ENCODE measurements around the gene AKR1C3. TPM values are rescaled to one million over a fixed set of nuclear protein-coding genes. Genes with fewer than 3 reads are reported as not detected.

Gene AKR1C3
- total and polyA plus RNA-seq, 7 donors = 6.1 to 365 (median 30.5) TPM

- TF ChIP-seq POLR2AphosphoS5 (IDR thresholded peaks at IDR 0.05) (no peak), CTCF (IDR thresholded peaks at IDR 0.05) (no peak), POLR2A (IDR thresholded peaks at IDR 0.05) (no peak), EP300 (IDR thresholded peaks at IDR 0.05) (no peak)
- peaks cover 0 to 2% (median 0%) of the 10 kb centered on the region in 4 donors for H3K9me3 ChIP-seq
Measured at GRCh38 chr10:5147981-5148677, 53.9 kb downstream of the AKR1C3 start.

GRCh38 chr10:5148678-5149032 lies 54.4 kb downstream of the AKR1C3 start:
- WGBS, 2 donors = 38 to 71% methylated on average over 1 of the region's 1 CpG
- no peaks in the 10 kb centered on the region for H3K4me1 ChIP-seq
- no peaks in the 10 kb centered on the region for H3K36me3 ChIP-seq
- no peak overlapping the region for H3K27ac ChIP-seq
- peaks cover 0 to 2% (median 0%) of the 10 kb centered on the region in 4 donors for H3K9me3 ChIP-seq
- no peak for DNase-seq
- no peak for TF ChIP-seq CTCF (IDR thresholded peaks at IDR 0.05)
- TF ChIP-seq POLR2AphosphoS5 (IDR thresholded peaks at IDR 0.05) = no peak
- TF ChIP-seq EP300 (IDR thresholded peaks at IDR 0.05) = no peak
- no peak for TF ChIP-seq POLR2A (IDR thresholded peaks at IDR 0.05)
- H3K27me3 ChIP-seq = no peaks in the 10 kb centered on the region
- H3K4me3 ChIP-seq = no peak overlapping the region
- intact Hi-C loops (cut with DNase I) = no loop called here

More at GRCh38 chr10:5147981-5148677, 53.9 kb downstream of the AKR1C3 start:
- no peak overlapping the region for H3K27ac ChIP-seq
- H3K4me1 ChIP-seq = no peaks in the 10 kb centered on the region
- no peaks in the 10 kb centered on the region for H3K27me3 ChIP-seq
- WGBS, 2 donors = 37 to 61% methylated on average over 3 of the region's 3 CpGs
- no peak overlapping the region for H3K4me3 ChIP-seq
- intact Hi-C loops (cut with DNase I) = no loop called here
- no peaks in the 10 kb centered on the region for H3K36me3 ChIP-seq
- DNase-seq = no peak

DNA sequence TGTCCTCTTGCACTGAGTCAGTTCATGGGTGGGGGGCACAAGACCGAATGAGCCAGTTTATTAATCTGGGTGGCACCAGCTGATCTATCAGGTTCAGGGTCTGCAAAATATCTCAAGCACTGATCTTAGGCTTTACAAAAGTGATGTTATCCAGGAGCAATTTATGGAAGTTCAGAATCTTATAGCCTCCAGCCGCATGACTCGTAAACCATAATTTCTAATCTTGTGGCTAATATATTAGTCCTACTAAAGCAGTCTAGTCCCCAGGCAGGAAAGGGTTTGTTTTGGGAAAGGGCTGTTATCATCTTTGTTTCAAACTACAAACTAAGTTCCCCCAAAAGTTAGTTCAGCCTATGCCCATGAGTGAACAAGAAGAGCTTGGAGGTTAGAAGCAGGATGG lies 56.9 kb downstream of the AKR1C3 start:
- DNase-seq = no peak
- TF ChIP-seq CTCF (IDR thresholded peaks at IDR 0.05) = no peak
- H3K4me3 ChIP-seq = no peak overlapping the region
- H3K4me1 ChIP-seq = no peaks in the 10 kb centered on the region
- H3K9me3 ChIP-seq = peaks cover 0 to 2% (median 0%) of the 10 kb centered on the region in 4 donors
- 96% methylated on average over 3 of the region's 3 CpGs for WGBS, 2 donors
- intact Hi-C loops (cut with DNase I) = no loop called here
- no peak overlapping the region for H3K27ac ChIP-seq
- H3K36me3 ChIP-seq = no peaks in the 10 kb centered on the region
- no peaks in the 10 kb centered on the region for H3K27me3 ChIP-seq

DNA sequence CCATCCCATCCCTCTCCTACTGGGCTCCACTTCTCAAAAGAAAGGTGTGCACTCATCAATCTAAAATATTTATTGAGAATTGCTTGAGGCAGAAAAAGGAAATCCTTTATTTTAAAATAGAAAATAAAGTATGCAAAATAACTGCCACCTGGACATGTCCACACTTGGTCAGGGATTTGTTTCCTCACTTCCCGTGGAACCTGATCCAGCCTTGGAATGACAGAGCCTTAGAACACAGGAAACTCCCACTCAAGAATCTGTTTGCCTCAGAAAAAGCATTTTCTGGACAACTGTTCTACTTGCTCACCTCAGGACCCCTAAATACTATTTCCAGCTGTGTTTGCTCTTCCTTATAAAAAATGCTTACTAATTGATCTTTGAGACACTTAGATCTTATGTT lies 61.7 kb downstream of the AKR1C3 start:
- intact Hi-C loops (cut with DNase I) = no loop called here
- WGBS, 2 donors = 30 to 83% methylated on average over 1 of the region's 1 CpG

More for the DNA sequence above, 61.7 kb downstream of the AKR1C3 start:
- DNase-seq = no peak
- TF ChIP-seq POLR2AphosphoS5 (IDR thresholded peaks at IDR 0.05) (no peak), EP300 (IDR thresholded peaks at IDR 0.05) (no peak), POLR2A (IDR thresholded peaks at IDR 0.05) (no peak), CTCF (IDR thresholded peaks at IDR 0.05) (no peak)
- H3K27ac ChIP-seq = no peak overlapping the region
- no peak overlapping the region for H3K4me3 ChIP-seq
- H3K4me1 ChIP-seq = no peaks in the 10 kb centered on the region
- no peaks in the 10 kb centered on the region for H3K27me3 ChIP-seq
- H3K9me3 ChIP-seq = peaks cover 0 to 3% (median 0%) of the 10 kb centered on the region in 4 donors
- no peaks in the 10 kb centered on the region for H3K36me3 ChIP-seq

Small RNA genes lying within 50 kb of the gene (small RNA-seq; reads per million reads assigned to genes)
- gene RF00096 = 0 reads per million in 3 donors

Other genes starting within 250 kb of the AKR1C3 start
- 10 to 100 TPM; 14.6 to 36.7 (median 26.1) TPM for gene AKR1C1, start 131.0 kb upstream of the AKR1C3 start, total RNA-seq
- 10 to 100 TPM in 2 of 3 donors, 1 to 10 TPM in 1; 6.0 to 27.6 (median 22.5) TPM for gene AKR1C1, start 131.0 kb upstream of the AKR1C3 start, polyA plus RNA-seq
- gene AKR1C2, start 90.6 kb upstream of the AKR1C3 start, total RNA-seq = 10 to 100 TPM in 1 of 4 donors, 1 to 10 TPM in 3; 3.5 to 13.0 (median 6.8) TPM
- 100 to 1,000 TPM in 1 of 3 donors, 10 to 100 TPM in 2; 40.0 to 101 (median 52.3) TPM for gene AKR1C2, start 90.6 kb upstream of the AKR1C3 start, polyA plus RNA-seq
- not detected for gene AKR1C8, start 90.7 kb downstream of the AKR1C3 start, total RNA-seq
- not detected for gene AKR1C8, start 90.7 kb downstream of the AKR1C3 start, polyA plus RNA-seq
- not detected for gene AKR1C4, start 102.4 kb downstream of the AKR1C3 start, total RNA-seq
- not detected for gene AKR1C4, start 102.4 kb downstream of the AKR1C3 start, polyA plus RNA-seq

Measured in sigmoid colon (tissue), 7 donors.